Renal cortex interstitium (tissue), 11 donors: Measurements from ENCODE around the gene AADACL4. TPM values are rescaled to one million over a fixed set of nuclear protein-coding genes. Genes with fewer than 3 reads are reported as not detected.

Source experiments
- DNase-seq, 11 donors: peaks; one replicate each; pipeline ENCODE4 v3.0.0-alpha.2; 2013; ENCODE audit warnings: low read depth in 9 of 11, low spot score in 4 of 11; ENCODE audit errors: extremely low read depth in 1 of 11
- polyA plus RNA-seq, 3 donors: library from polyadenylated mRNA; unstranded; fragments of 120-200 nt; gene quantifications; one replicate each; pipeline ENCODE4 v1.2.1, GENCODE V29; 2013; ENCODE audit not compliant: insufficient read length in 3 of 3

Gene AADACL4
- polyA plus RNA-seq, 3 donors, result 1.1 to 2.0 (median 2.0) TPM

DNA sequence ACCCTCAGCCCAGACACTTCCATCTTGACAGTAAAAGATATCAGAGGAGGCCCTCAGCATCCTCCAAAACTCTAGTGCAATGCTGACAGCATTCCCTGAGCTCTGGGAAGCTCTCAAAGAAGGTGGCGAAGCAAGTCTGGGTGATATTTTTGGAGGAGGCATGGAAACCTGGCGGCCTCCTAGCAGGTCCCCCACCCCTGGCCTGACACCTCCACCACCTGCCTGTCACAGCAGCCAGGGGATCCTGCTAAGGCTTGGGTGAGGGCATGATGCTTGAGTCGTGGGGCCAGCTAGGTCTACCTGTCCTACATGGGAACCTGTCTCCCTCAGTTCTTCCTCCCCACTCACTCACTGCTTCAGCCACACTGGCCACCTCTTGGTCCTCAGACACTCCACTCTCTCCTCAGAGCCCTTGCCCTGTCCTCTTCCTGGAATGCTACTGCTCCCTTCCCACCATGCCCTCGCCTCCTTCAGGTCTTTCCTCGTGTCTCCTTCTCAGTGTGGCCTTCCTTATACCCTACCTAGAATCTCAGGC, 34.3 kb upstream of the AADACL4 start:
- DNase-seq, result no peak

DNA sequence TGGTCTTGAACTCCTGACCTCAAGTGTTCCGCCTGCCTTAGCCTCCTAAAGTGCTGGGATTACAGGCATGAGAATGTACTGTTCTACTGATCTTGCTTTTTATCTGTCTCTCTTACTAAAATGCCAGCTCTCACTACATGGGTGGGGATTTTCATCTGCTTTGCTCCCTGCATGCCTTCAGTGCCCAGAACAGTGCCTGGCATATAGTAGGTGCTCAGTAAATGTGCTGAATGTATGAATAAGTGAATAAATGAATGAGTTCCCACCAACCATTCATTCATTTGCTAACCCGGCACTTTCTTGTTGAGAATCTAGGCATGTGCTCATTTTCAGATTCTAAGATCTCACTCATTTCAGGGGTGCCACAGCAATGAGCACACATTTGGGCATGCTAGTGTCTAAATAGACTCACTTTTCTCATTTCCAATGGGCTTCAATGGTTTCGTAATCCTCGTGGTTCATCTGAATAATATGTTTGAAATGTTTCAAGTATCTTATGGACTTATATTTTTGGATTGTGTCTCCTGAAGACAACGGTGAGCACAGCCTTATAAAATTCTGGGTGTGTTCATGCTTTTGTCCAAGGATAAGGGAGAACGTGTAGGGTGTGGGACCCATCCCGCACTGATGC, 33.5 kb upstream of the AADACL4 start:
- no peak for DNase-seq

DNA sequence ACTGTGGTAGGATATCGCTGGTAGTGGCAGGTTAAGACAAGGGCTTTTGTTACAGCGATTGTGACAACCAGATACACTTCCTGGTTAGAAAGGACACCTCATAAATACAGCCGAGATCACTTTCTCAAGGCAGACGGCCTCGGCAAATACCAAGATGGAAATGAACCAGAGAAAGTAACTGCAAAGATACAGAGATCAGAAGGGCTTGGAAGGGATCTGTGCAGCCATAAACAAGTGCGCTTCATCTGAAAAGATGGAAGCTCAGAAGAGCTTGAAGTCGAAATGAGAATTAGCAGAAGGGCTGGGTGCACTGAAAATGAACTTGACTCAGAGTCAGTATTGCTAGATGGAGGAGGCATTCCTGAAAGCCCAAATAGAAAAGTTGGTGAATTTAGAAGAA, 32.9 kb upstream of the AADACL4 start:
- no peak for DNase-seq

DNA sequence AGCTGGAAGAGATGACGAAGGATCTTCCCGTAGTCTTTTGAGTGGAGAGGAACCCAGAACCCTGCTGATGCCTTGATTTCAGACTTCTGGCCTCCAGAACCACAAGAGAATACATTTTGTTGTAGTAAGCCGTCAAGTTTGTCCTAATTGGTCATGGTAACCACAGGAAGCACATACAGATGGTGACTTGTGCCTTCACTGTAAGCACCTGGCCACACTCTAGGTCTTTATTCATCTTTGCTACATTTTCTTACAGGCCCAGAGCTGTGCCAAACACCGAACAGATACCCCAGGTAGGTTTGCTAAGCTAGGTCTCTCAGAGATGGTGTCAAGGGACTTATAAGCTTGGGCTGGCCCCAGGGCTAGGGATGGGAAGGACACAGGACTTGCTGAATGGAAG, 30.7 kb upstream of the AADACL4 start:
- DNase-seq, result no peak

DNA sequence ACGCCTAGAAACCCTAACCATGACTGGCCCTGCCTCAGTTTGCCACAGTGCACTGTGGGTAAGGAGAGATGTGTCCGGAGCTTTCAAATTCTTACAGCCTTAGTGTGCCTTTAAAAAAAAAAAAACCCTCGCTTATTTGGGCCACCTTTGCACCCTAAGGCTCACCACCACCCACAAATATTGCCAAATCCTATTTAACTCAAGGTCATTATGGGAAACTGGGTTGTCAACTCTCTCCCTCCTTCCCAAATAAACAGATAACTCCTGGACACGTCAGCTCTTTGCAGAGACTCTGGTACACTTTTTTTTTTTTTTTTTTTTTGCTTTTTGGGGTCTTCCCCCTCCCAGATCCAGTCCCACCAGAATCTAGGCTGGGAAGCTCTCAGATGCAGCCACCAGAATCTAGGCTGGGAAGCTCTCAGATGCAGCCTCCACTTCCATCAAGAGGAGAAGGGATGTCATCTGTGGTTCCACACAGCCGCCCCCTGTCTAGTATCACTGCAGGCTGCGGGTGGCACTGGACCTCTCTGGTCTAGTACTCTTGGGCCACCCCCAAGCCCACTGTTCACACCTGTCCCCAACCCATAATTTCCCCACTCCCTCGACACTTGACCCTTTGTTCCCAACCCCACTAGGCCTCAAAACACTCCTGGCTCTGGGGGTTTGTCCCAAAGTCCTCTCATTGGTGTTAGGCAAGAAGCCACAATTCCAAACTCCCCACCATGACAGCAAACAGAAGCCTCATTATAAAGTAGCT, 29.3 kb upstream of the AADACL4 start:
- no peak for DNase-seq

DNA sequence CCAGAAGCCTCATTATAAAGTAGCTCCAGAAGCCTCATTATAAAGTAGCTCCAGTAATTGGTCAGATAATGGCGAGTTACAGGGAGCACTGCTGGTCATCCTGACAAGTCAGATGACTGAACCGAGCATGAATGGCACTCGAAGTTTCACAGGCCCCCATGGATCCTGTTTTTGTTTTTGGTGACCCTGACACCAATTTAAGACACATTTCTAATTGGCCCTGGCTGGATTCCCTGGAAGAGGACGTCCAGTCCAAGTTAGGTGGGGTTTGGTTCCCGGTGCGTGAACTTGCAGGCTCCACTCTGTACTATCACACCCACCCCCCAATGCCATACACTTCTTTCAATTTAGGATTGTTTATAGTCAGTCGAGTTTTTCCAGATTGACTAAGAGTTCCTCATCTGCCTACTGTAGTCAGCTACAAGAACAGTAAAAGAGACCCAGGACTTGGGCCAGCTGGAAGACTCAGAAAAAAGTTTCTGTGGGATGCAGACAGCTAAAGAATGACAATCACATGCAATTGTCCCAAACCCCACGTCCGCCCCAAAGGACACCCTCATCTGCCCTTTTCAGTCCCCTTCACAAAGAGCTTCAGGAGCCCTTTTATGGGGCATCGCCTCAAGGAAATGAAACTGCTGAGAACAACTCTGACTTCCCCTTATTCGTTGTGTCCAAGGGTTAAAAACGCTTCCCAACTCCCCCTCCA, 28.6 kb upstream of the AADACL4 start:
- no peak for DNase-seq

DNA sequence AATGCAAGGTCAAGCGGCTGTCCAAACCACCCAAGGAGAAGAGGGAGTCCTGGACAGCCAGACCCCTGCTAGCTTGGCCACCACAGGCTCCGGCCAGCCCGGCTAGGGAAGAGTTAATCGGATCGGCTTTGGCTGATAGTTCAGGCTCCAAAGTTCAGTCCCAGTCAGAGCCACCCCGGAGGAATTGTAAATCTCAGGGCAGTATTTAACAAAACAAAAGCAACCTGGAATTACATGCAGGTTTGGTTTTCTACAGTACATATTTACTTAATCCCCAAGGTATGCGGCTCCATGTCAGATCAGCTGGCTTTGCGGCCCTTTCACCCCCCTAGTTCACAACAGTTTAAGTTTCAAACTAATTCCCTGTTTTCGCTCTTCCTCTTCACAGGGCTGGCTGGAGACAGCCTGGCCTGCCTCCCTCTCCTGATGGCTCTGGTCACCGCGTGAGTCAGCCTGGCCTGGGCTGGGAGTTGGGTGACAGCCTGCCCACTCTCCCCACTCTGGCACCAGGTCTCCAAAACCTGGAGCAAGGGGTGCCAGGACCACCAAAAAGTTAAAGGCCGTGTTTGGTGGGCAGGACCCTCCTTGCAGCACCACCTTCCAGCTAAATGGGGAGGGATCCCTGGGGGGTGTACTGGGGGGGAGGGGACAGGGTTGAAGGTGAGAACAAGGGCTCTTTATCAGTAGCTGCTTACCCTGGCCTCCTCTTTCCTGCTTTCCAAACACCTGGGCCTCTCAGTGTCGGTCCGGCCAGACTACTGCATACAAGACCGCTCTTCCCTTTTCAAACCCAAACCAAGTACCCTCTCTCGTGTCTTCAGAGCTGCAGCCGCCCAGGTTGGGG, 27.8 kb upstream of the AADACL4 start:
- DNase-seq, result peak in 1 of 11 donors; percentile 49

DNA sequence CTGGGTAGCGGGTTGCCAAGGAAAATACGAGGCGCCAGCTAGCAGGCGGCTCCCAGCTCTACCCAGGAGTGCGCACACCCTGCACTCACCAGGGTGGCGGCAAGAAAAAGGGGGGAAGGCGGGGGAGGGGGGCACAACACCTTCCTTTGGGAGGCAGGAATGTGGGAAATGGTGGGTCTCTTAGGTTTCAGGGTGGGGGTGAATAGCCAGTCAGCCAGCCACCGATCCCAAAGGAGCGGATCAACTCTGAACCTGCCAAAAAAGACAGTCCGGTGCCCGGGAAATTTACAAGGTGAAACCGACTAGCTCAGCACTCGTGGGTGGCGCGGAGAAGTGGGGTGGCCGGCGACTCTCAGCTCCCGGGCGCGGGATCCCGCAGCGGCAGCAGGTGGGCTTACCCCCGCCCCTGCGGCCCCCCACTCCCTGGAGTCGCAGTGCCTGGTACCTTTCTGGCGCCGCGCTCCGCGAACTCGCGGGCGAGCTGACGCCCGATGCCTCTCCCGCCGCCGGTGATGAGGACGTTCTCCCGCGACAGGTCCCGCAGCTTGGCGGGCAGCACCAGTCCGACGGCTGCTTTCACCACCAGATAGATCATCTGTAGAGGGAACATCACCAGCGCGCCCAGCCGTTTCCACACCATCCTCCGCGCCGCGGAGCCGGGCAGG, 27.0 kb upstream of the AADACL4 start:
- DNase-seq, result no peak

DNA sequence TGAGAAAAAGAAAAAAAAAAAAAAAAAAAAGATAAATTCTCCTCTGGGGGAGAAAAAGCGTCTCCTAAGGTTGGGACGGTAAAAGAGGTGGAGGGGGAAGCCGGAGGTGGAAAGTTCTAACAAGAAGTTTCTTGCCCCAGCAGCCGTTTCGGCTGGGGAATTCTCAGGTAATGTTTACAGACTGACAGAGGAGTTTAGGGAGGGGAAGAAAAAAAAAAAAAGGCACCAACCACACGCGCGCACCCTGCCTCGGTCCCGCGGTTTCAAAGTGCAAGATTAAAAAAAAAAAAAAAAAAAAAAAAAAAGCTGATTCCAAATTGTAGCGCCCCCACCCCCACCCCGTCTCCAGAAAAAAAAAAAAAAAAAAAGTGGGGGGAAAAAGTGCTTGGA, 26.4 kb upstream of the AADACL4 start:
- no peak for DNase-seq

DNA sequence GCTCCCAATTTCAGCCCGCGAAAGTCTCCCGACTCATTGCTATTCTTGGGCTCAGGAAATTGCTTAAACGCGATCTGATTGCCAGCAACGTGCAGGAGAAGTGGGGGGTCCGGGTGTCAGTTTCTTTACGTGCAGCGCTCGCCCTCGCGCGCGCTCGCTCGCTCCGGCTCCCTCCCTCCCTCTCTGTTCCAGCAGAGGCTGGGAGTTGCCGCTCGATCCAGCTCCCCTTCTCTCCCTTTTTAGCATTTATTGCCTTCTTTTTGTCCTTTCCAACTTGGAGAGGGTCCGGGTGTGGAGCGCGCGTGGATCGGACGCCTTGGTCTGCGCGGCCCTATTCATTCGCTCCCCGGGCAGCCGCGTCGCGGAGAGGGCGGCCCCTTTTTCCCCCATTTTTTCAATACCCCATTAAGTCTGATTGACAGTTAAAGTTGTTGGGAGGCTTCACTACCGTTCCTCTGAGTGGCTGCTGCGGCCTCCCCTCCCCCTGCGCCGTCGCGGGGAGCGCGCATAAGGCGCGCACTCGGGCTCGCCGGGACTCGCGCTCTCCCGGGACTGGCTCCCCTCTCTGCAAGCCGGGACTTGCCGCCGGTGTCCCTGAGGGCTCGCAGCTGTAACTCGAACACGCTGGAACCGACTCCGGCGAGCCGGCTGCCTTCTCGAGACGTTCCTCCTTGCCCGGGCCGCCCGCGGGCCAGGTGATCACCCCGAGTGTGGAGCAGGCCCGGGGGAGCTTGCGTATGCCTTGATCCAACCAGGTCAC, 25.8 kb upstream of the AADACL4 start, which contains the start of gene DHRS3:
DHRS3 (minus strand) TSS at position 310 of the 760 bp plus-strand sequence. CDS start 862 bp downstream, outside the sequence.
- DNase-seq, result peak in 9 of 11 donors; percentile 77 to 90 (median 88)

DNA sequence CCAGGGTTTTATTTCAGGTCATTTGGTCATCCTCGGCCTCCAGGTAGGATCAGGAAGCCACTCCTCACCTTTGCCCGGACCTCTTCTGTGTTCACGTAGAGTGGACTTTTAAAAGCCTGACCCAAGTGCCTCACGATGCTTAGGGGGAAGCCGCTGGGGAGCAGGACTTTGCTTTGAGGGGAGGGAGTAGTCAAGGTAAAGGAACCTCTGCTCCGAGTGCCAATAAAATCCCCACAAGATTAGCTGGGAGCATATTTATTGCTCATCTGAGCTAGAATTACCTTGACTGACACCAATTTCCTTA, 25.3 kb upstream of the AADACL4 start:
- no peak for DNase-seq

DNA sequence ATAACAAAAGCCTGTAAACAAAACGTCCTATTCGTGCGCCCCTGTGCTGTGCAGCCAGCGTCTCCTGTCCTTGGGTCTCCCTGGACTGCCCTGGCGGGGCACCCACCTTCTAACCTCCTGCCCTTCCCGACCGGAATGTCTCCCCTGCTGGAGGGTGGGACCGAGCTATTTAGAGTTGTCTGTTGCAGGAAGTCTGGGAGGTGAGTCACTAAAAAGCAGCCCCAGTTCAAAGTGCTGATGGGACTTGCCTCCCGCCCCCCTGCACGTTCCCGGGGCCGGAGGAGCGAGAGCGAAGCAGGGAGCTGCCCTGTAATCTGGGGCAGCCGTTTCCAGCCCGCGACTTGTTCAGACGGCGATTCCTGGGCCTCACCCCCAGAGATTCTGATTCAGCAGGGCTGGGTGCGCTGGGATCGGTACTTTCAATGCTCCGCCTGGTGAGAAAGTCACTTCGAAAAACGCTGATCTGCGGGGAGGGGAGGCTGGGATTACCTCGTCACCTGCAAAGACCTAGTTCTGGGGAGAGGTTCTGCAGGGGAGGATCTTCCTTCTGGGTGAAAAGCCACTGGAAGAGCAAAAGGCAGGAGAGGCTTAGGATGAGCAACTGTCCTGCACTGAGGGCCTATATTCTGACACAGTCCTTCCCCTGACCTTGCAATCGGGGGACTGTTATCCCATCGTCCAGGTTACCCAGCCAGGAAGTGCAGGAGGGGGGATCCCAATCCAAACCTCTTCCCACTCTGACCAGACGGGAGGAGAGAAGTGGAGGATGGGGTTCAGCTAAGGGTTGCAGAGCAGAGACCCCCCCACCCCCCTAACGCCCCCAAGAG, 24.7 kb upstream of the AADACL4 start:
- DNase-seq, result peak in 1 of 11 donors; percentile 57

DNA sequence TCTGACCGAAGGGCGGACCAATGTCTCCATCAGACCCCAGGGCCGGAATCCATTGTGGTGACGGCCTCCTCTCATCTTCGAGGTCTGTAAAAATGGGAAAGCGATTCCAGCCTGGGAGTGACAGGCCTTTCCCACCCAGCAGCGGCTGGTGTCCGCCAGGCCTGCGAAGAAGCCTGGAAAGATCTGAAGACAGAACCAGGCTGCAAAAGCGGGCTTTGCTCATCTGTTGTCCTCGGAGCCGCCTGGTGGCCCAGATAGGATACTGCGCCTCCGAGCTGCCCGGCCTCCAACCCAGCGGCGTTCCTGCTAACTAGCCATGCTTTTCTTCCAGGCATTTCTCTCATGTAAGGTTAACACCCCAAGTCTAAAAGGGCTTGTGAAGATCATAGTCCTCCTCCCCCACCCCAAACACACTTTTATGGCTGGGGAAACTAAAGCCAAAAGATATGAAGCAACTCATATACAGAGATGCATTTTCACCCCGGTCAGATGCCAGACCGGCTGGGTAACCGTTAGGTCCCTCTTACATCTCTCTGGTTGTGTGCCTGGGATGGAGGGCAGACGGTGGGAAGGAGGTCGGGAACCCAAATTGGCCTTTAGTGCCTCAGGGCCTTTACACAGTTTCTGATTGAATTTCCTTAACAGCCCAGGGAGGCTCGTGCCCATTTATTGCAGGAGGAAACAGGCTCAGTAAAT, 23.9 kb upstream of the AADACL4 start:
- peak in 8 of 11 donors; percentile 81 to 87 (median 84) for DNase-seq

DNA sequence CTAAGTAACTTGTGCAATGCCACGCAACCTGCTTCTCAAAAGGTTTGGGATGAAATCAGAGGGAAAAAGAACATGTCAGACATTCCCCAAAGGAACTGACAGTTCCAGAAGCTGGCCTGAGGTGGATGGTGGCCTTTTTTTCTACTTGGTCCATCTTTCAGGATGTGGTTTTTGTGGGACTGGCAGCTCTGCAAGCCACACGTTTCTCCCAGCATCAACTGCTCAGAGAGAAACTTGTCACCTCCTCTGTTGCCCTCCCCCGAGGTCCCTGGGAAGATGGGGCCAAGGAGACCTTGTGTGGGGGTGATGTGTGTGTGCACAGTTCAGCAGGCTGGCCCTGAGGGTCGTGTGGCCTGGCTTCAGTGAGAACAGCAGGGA, 23.4 kb upstream of the AADACL4 start:
- DNase-seq, result no peak

DNA sequence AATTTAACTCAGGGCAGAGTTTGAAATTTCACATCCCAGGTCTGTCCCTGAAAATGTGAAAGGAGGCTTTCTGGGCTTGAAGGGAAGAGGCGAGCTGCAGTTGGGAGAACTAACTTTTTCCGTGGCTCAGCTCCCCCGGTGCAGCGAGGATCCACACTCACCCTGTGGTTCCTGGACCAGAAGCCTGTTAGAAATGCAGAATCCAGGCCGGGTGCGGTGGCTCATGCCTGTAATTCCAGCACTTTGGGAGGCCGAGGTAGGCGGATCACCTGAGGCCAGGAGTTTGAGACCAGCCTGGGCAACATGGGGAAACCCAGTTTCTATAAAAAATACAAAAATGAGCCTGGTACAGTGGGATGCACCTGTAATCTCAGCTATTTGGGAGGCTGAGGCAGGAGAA, 23.0 kb upstream of the AADACL4 start:
- DNase-seq, result no peak
